ENCODE data around the gene KANTR. TPM values are rescaled to one million over a fixed set of nuclear protein-coding genes. Genes with fewer than 3 reads are reported as not detected.

Gene KANTR, protein sequence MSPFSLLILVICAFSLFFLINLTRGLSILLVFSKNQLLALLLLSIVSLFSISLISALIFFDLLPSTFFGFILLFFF
- 1.1 to 1.8 TPM (median 1.6 TPM) in 5 replicates for total RNA-seq (2022; extraction: Qiagen RNA extraction; ENCODE audit: low read depth)

DNA sequence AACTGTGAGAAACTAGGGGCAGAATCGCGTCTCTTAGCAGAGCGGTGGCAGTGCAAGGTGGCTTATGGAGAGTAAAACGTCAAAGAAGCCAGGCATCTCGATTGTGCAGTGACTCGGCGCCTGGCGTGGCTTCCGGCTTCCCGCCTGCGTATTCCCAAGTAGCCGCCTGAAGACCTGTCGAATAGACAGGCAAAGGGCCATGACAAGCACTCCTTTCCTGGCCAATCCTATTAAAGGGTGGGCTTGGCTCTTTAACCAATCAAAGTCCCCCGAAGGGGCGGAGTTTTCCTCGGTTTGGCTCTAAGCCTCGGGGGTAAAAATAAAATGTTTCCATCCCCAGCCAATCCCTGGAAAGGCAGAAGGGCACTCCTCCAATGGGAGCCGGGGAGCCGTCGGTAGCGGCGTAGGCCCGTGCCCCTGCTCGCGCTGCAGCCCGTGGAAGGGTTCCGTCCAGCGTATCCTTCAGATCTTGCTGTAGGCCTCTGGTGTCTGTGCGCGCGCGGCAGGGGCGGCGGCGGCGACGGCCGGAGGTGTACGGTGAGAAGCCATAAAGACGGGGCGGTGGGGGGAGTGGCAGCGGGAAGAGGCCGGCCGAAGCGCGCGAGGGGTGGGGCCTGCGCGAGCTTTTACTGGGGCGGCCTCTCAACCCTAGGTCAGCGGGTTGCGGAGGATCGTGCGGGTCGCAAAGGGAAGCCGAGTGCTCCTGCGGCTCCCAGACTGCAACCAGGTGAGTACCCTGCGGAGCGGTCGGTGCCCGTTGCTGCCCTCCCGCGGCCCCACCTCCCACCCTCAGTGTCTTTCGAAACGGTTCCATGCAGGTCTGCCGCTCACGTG lies at the start of gene KANTR:
Gene KANTR, plus strand, starts transcription at position 395 of the 834 bp plus-strand sequence. CDS start 30,131 bp downstream, outside the sequence.

DNA sequence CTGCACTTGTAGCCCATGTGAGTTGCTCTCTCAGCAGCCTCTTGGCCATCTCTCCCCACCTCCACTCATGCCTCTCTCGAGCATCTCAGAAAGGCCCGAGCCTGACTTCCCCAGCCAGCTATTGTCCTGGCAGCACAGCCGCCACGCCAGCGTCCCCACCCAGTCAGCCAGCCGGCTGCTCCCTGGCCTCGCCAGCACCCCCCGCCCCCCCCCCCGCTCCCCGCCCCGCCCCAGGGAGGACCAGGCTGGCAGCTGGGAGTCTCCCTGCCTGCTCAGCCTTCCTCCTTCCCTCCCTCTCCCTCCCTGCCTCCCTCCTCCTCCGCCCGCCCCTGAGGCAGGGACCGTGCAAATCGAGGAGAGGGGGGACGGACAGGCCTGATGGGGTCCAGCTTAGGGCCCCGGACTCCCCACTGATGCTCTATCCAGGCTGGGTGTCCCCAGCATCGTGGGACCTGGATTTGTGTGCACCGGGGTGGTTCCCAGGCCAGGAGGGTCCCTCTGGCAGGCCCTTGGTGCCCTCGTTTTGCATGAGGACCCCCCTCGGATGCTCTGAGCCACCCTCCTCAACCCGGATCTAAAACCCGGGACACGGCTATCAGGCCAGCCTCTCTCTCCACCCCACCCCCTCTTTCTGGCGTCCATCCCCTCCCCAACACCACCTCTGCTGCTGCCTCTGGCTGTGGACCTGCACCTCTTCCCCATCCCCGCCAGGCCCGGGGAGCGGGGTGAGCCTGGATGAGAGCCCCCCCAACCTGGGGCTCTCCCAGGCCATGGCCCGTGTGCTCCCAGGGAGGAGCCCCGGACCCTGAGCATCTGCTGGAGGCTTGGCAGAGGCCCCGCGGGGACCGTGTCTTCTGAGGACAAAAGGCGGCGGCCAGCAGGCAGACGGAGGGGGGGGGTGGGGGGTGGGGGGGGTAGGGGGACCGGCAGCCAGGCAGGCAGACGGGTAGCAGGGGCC lies 45.5 kb upstream of the KANTR start, which contains the start of gene GPR173:
Gene GPR173, plus strand, starts transcription at position 621 of the 958 bp plus-strand sequence. CDS start 27,833 bp downstream, outside the sequence.

DNA sequence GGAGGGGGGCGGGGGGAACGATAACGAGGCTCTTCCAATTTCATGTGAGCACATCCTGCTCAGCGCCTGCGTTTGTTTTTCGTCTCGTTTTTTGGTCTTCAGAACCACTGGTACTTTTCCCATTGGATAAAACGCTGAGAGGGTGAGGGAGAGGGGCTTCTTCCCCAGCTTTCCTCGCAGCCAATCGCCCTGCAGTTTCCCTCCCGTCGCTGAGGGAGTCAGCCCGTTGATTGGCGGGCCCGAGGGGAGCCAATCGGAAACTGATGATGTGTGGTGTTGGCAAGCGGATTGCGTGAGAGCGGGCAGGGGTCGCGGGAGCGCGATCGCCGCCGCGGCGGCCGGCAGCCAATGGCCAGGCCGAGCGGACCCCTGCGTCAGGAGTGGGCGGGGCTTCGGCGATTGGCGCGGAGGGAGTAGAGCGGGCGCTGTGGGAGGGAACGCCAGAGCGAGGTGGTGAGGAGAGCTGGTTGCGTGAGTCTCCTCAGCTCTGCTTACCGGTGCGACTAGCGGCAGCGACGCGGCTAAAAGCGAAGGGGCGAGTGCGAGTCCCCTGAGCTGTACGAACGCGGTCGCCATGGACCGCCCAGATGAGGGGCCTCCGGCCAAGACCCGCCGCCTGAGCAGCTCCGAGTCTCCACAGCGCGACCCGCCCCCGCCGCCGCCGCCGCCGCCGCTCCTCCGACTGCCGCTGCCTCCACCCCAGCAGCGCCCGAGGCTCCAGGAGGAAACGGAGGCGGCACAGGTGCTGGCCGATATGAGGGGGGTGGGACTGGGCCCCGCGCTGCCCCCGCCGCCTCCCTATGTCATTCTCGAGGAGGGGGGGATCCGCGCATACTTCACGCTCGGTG lies 11.8 kb upstream of the KANTR start, which contains the start of gene TSPYL2:
Gene TSPYL2, plus strand, starts transcription at position 443 of the 848 bp plus-strand sequence. Its CDS starts 132 bp downstream, at position 575.

Other genes with a start within 250 kb of the KANTR start
- gene XAGE3, start 226.1 kb upstream of the KANTR start, total RNA-seq (2022; extraction: Qiagen RNA extraction; ENCODE audit: low read depth): not detected in 5 replicates
- gene FAM156B, start 196.8 kb upstream of the KANTR start, total RNA-seq (2022; extraction: Qiagen RNA extraction; ENCODE audit: low read depth): 7.0 to 15.7 TPM (median 12.4 TPM) in 5 replicates
- 9.1 to 22.4 TPM (median 15.2 TPM) in 5 replicates for gene FAM156A, start 135.6 kb upstream of the KANTR start, total RNA-seq (2022; extraction: Qiagen RNA extraction; ENCODE audit: low read depth)
- 0.01 to 0.02 TPM in 2 of 5 replicates, not detected in the others for gene GPR173, start 45.4 kb upstream of the KANTR start, total RNA-seq (2022; extraction: Qiagen RNA extraction; ENCODE audit: low read depth)
- 8.7 to 10.8 TPM (median 10.1 TPM) in 5 replicates for gene TSPYL2, start 11.8 kb upstream of the KANTR start, total RNA-seq (2022; extraction: Qiagen RNA extraction; ENCODE audit: low read depth)
- 52.5 to 65.0 TPM (median 59.0 TPM) in 5 replicates for gene KDM5C, start 131.1 kb downstream of the KANTR start, total RNA-seq (2022; extraction: Qiagen RNA extraction; ENCODE audit: low read depth)
- 32.3 to 40.0 TPM (median 38.0 TPM) in 5 replicates for gene IQSEC2, start 187.4 kb downstream of the KANTR start, total RNA-seq (2022; extraction: Qiagen RNA extraction; ENCODE audit: low read depth)